GM19455 (cell line): Measurements from ENCODE around the gene PLXNA4.

Source experiments
- ATAC-seq: cut with Tn5 transposase; IDR thresholded peaks from one replicate; pipeline ENCODE4 v1.9.1; 2021; ENCODE audit not compliant: unreplicated experiment

PLXNA4 gene

DNA sequence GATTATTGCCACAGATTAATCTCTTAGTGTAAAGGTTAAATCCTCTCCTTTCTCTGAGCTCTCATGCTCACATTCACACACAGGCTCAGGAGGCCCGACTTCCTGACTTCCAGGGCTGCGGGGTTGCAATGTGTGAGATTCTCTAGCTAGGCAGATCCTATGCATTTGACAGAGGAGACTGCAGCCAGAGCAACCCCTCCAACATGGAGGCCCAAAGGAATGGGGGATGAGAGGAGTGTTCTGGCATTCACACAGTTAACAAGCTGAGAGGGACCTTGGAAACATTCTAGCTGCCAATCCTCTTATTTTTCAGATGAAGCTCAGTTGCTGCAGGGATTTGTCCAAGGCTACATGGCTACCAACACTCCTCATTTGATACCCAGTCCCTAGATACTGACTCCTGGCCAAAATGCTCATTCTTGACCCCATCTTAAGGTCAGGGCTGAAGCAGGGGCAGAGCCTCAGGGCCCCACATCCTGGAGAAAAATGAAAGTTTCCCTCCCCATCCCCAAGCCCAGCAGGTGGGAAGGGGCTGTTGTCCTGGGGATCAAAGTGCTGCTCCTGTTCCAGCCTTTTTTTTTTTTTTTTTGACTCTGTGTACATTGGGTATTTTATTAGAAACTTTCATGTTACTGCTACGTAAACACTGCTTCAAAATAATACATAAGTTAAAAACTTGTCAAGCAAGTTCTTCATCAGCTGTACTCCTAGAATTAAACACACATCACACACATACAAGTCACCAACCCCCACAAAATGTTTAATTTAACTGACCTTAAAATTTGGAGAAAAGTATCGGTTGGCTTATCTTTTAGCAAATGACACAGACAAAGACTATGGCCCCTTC is 325.6 kb downstream of the PLXNA4 start:
- ATAC-seq = no peak

DNA sequence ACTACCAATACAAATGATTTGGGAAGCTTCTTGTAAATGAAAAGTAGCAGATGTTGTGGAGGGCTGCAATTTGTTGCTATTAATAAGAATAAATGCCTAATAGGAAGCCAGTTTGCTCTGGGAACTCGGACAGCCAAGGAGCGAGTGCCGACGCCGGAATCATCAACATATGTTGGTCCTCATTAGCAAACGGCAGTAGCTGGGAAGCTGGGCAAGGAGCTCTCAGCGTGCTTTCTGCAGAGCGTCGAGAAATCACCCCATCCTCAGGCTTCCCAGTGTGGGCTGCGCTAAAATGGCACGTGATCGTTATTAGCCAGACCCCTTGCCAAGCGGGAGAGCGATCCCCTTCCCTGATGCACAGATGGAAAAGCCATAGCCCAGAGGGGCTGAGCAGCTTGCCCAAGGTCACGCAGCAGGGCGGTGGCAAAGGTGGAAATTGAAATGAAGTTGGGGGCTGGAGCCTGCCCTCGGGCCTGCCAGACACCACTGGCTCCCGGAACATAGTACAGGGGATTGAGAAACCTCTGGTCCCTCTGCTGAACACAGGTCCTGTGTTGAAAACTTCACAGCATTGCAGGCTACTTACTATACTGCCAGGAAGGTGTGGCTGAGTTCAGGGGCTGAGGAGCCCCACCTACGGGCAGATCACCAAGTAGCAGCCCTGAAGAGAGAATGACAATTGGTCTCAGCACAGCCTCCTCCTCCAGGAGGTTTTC is 326.9 kb downstream of the PLXNA4 start:
- no peak for ATAC-seq

- ATAC-seq = no peak
Measured at GRCh38 chr7:132248841-132249240, 327.4 kb downstream of the PLXNA4 start.

GRCh38 chr7:132247995-132248618 is 328.2 kb downstream of the PLXNA4 start:
- no peak for ATAC-seq

- ATAC-seq = no peak
Measured at GRCh38 chr7:132246591-132246990, 329.7 kb downstream of the PLXNA4 start.

DNA sequence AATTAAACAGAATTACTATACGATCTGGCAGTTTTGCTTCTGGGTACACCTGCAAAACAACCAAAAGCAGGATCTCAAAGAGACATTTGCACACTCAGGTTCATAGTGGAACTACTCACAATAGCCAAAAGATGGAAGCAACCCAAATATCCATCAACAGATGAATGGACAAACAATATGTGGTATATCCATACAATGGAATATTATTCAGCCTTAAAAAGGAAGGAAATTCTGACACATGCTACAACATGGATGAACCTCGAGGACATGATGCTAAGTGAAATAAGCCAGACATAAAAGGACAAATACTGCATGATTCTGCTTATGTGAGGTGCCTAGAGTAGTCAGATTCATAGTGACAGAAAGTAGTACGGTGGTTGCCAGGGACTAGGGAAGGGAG is 330.7 kb downstream of the PLXNA4 start:
- ATAC-seq = no peak

- ATAC-seq = no peak
Measured at GRCh38 chr7:132244903-132245480, 331.3 kb downstream of the PLXNA4 start.

DNA sequence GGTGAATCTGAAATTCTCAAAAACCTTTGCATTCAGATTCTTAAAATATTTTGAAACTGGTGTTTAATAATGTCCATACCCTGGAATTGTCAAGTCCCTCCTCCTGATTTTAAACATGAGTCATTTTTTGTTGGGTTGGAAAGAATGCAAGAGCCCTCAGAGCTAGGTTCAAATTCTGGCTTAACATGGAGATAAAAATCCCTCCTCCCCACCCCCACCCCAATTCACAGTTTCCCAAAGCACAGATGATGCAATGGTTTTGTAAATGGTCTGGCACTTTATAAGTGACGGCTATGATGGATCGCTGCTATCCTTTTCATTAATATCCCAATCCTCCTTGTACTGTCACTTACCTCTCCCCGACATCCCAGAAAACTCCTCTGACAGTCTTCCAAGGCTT is 332.8 kb downstream of the PLXNA4 start:
- no peak for ATAC-seq

- no peak for ATAC-seq
Measured at GRCh38 chr7:132243051-132243450, 333.2 kb downstream of the PLXNA4 start.

GRCh38 chr7:132242192-132242812 is 334.0 kb downstream of the PLXNA4 start:
- no peak for ATAC-seq

DNA sequence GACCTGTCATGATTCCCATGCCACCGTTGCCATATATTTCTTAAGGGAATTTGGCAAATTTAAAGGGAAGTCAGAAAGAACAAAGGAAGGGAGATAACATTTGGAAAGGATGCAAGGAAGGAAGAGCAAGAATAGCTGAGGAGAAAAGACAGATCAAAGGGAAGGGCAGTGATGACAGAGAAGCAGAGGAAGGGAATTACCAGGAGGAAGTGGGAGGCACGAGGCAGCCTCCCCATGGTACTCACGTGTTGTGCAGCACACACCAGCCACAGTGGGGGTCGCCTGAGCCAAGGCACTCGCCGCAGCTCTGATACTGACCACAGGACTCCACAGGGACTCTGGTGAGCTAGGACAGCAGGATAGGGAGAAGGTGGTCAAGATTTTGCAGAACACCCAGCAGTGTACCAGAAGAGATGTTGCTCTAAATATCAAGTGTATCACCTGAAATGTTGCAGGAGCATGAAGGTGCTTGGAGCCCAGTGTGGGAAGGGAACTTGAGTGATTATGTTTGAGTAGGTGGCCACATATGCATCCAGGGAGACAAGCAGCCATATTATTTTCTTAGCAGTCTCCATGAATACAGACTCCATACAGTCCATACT is 335.3 kb downstream of the PLXNA4 start:
- no peak for ATAC-seq

GRCh38 chr7:132240262-132240661 is 336.0 kb downstream of the PLXNA4 start:
- ATAC-seq = no peak

GRCh38 chr7:132239422-132239994 is 336.8 kb downstream of the PLXNA4 start:
- ATAC-seq = no peak

DNA sequence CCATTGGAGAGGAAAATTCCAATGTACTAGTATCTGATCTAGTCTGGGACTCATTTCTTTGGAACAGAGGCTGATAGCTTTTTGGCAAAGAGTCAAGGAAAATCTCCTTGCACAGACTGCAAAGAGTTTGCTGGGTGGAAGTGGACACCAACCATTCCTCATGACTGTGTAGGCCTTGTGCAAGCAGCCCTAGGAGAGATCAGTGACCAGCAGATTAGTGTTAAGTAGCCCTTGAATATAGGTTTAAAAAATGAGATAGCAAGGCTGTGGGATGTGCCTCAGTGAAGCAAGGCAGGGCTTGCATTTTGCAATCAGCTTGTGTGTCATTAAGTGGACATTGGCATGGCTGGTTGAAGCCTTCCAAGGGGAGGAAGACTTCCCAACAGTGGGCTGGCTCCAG is 341.6 kb downstream of the PLXNA4 start:
- no peak for ATAC-seq

DNA sequence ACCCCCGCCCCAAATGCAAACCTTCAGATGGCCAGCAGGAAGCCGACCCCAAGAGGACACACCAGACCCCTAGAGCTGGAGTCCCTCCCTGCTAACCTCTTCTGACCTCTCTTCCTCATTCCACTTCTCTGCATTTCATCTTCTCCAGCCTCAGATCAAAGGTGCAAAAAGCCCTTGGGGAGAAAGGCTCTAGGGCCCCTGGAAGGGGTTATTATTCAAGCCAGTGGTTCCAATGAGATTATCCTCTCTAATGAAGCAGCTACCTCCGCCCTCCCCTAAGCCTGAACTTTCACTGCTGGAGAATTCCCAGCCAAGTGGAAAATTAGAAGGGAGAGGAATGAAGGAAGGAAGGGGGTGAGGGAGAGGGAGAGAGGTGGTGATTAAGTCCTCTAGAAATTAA is 343.9 kb downstream of the PLXNA4 start:
- ATAC-seq = no peak

- ATAC-seq = no peak
Measured at GRCh38 chr7:132230462-132230861, 345.8 kb downstream of the PLXNA4 start.

DNA sequence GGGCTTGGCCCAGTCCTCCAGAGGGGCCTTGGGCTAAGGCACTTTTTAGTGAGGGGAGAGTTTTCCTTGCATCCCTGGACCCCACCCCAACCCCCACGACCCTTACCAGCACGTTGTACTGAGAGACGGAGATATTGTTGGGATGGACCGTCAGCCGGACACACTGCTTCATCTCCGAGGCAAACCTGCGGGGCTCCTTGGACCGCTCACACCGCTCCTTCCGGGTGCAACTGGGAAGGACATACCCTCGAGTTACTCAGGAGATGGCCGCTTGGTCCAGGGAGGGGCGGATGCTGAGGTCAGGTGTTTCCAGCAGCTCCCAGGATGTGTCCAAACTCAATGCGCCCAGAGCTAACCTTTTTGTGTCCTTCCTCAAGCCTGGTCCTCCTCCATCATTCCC is 348.0 kb downstream of the PLXNA4 start:
- ATAC-seq = no peak

DNA sequence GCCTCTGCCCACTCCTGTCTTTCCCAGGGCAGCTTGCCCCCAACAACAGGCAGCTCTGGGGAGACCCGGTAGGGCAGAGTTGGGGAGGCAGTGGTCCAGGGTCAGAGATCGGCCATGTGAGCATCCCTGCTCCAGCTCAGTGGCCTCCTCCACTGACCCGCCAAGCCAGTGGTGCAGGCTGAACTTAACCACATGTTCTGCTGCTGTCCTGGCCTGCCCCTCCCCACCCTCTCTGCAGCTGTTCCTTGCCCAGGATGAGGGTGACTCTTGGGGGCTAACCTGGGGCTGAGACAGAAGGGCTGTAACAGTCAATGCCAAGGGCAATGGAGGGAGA is 349.3 kb downstream of the PLXNA4 start:
- ATAC-seq = no peak

DNA sequence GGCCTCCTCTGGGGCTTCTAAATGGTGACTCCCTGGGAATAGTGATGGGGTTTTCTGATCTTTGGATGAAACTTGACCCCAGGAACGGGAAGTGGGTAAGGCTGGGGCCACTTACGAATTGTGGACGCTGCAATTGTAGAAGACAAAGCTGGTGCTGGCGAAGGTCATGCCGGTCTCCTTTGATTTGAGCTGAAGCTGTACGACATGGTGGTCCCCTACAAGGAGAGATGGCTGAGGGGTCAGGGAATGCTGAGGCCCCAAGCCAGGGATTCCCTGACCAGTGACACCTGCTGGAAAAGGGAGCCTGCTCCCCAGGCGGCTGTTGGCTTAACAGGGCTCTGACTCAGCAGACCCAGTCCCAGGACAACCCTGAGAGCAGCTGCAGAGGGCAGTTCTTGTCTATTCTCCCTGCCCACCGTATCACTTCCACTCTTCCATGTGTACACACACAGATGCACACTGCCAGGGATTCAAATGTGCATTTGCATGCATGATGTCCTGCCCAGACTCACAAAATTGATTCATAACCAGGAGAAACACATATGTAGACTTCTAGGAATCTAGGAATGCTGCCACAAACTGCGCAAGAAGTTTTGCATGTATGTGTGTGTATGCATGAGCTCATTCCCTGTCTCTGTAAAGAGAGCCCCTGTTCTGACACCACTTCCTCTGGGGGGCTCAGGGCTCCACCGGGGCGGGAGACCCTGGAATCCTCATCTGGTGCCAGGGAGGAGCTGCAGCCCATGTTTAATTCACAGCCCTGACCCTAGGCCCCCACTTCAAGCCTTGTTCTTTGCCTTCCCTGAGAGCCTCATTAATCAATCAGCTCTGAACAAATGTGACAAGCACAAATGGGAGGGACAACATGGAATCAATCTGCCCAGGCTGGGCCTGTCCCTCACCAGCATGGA is 350.0 kb downstream of the PLXNA4 start:
- no peak for ATAC-seq
